IMR-90 (cell line): Measurements from ENCODE around the gene HRH1. TPM values are rescaled to one million over a fixed set of nuclear protein-coding genes. Genes with fewer than 3 reads are reported as not detected.
A peak's percentile ranks its signal among the peaks of the same experiment; 100 is the strongest.

Experiments
- ATAC-seq: fragments of 200-7000 bp; cut with Tn5 transposase; 2 replicates; pipeline ENCODE4 v1.9.1; 2020; ENCODE audit warnings: low read depth, mild to moderate bottlenecking, moderate library complexity
- BruUV-seq: library from RNA; stranded (reverse); fragments of 400-500 nt; replicated peaks from 2 replicates; lab custom pipeline; 2021; lab: Mats Ljungman, UMichigan
- CTCF ChIA-PET: fragments of 300-600 bp; formaldehyde crosslinking; extraction: SDS; loops from one replicate; lab custom pipeline; 2021; ENCODE audit warnings: antibody characterized with exemption; lab: Yijun Ruan, JAX
- POLR2A ChIA-PET: fragments of 300-600 bp; sonication (Branson Sonifier 250); formaldehyde crosslinking; loops from one replicate; lab custom pipeline; 2022; ENCODE audit warnings: antibody characterized with exemption; ENCODE audit not compliant: unreplicated experiment; lab: Charles Lee
- DNase-seq: peaks from one replicate; pipeline ENCODE4 v3.0.0; 2013
- H2AFZ ChIP-seq: replicated peaks from 2 replicates; pipeline ENCODE3; 2013; ENCODE audit warnings: low read length, mild to moderate bottlenecking; ENCODE audit not compliant: poor library complexity
- H2AK5ac ChIP-seq: 2 replicates; pipeline ENCODE4 v1.6.1; 2013; ENCODE audit warnings: low read depth, low read length, inconsistent platforms
- H2AK9ac ChIP-seq: replicated peaks from 2 replicates; pipeline ENCODE3; 2013; ENCODE audit warnings: mild to moderate bottlenecking, low read depth, low read length, moderate library complexity; ENCODE audit not compliant: poor library complexity
- H2BK120ac ChIP-seq: 2 replicates; pipeline ENCODE4 v1.6.1; 2013; ENCODE audit warnings: low read depth, low read length, inconsistent platforms
- H2BK15ac ChIP-seq: 3 replicates; pipeline ENCODE4 v1.6.1; 2013; ENCODE audit warnings: low read depth, low read length, inconsistent platforms
- H2BK20ac ChIP-seq: 2 replicates; pipeline ENCODE4 v1.6.1; 2013; ENCODE audit warnings: low read depth, mild to moderate bottlenecking, inconsistent platforms, low read length, moderate library complexity
- H2BK5ac ChIP-seq: 2 replicates; pipeline ENCODE4 v1.6.1; 2013; ENCODE audit warnings: mild to moderate bottlenecking, low read depth, low read length, inconsistent platforms; ENCODE audit not compliant: poor library complexity, severe bottlenecking
- H3K14ac ChIP-seq: replicated peaks from 2 replicates; pipeline ENCODE4 v1.6.1; 2013; ENCODE audit warnings: low read depth, low read length, inconsistent platforms
- H3K18ac ChIP-seq: 2 replicates; pipeline ENCODE4 v1.6.1; 2013; ENCODE audit warnings: low read depth, low read length, control low read depth
- H3K23ac ChIP-seq: 2 replicates; pipeline ENCODE4 v1.6.1; 2013; ENCODE audit warnings: low read depth, low read length, inconsistent platforms
- H3K27ac ChIP-seq: 2 replicates; pipeline ENCODE4 v1.5.1; 2013; ENCODE audit warnings: mild to moderate bottlenecking, control low read depth, low read length; ENCODE audit not compliant: insufficient read depth
- H3K27me3 ChIP-seq: 2 replicates; pipeline ENCODE4 v1.6.1; 2013; ENCODE audit warnings: low read length; ENCODE audit not compliant: control insufficient read depth, insufficient read depth
- H3K36me3 ChIP-seq: 2 replicates; pipeline ENCODE4 v1.6.1; 2013; ENCODE audit warnings: low read length, mixed read lengths; ENCODE audit not compliant: control insufficient read depth, insufficient read depth
- H3K4ac ChIP-seq: 2 replicates; pipeline ENCODE4 v1.6.1; 2013; ENCODE audit warnings: low read depth, low read length, inconsistent platforms
- H3K4me1 ChIP-seq: 2 replicates; pipeline ENCODE4 v1.6.1; 2013; ENCODE audit warnings: low read length, mixed read lengths; ENCODE audit not compliant: control insufficient read depth, insufficient read depth
- H3K4me2 ChIP-seq: 2 replicates; pipeline ENCODE4 v1.6.1; 2013; ENCODE audit warnings: low read depth, mild to moderate bottlenecking, control low read depth, low read length, moderate library complexity
- H3K4me3 ChIP-seq: 2 replicates; pipeline ENCODE4 v1.5.1; 2013; ENCODE audit warnings: low read depth, mild to moderate bottlenecking, control low read depth, low read length, moderate library complexity; ENCODE audit not compliant: insufficient read depth
- H3K56ac ChIP-seq: 2 replicates; pipeline ENCODE4 v1.6.1; 2013; ENCODE audit warnings: low read length, inconsistent platforms; ENCODE audit not compliant: insufficient read depth; ENCODE audit errors: extremely low read depth
- H3K79me1 ChIP-seq, 2 experiments: 2 replicates each; pipeline ENCODE4 v1.6.1; 2013; ENCODE audit warnings: low read length in 2 of 2, inconsistent platforms in 1 of 2, low read depth in 1 of 2
- H3K9ac ChIP-seq: 2 replicates; pipeline ENCODE4 v1.6.1; 2013; ENCODE audit warnings: low read depth, low read length, control low read depth
- H3K9me1 ChIP-seq: 2 replicates; pipeline ENCODE4 v1.6.1; 2013; ENCODE audit warnings: low read length, inconsistent platforms; ENCODE audit not compliant: insufficient read depth
- H3K9me3 ChIP-seq: 2 replicates; pipeline ENCODE4 v1.6.1; 2013; ENCODE audit warnings: low read length; ENCODE audit not compliant: control insufficient read depth, insufficient read depth
- H4K20me1 ChIP-seq: 2 replicates; pipeline ENCODE4 v1.6.1; 2013; ENCODE audit warnings: low read length, inconsistent platforms; ENCODE audit not compliant: insufficient read depth
- H4K5ac ChIP-seq: 2 replicates; pipeline ENCODE4 v1.6.1; 2013; ENCODE audit warnings: mild to moderate bottlenecking, low read depth, low read length, control low read depth
- H4K8ac ChIP-seq, 2 experiments: 2 replicates each; pipeline ENCODE4 v1.6.1; 2013; ENCODE audit warnings: low read depth in 2 of 2, low read length in 2 of 2, control low read depth in 1 of 2, inconsistent platforms in 1 of 2
- H4K91ac ChIP-seq: 2 replicates; pipeline ENCODE4 v1.6.1; 2013; ENCODE audit warnings: low read depth, low read length, inconsistent platforms; ENCODE audit not compliant: insufficient read depth
- BHLHE40 ChIP-seq: fragments of 150-350 bp; IDR thresholded peaks from 2 replicates; pipeline ENCODE4 v1.6.1; 2016; ENCODE audit warnings: mild to moderate bottlenecking, low read depth, low read length
- CHD1 ChIP-seq: IDR thresholded peaks from 2 replicates; pipeline ENCODE4 v1.6.1; 2012; ENCODE audit warnings: low read depth, low read length, improper control_type of control experiment
- CTCF ChIP-seq: conservative IDR thresholded peaks from 2 replicates; pipeline ENCODE4 v1.5.1; 2012; ENCODE audit warnings: mild to moderate bottlenecking, low read depth, low read length, improper control_type of control experiment
- ELK1 ChIP-seq: fragments of 150-350 bp; IDR thresholded peaks from 2 replicates; pipeline ENCODE4 v1.6.1; 2016; ENCODE audit warnings: low read depth, mild to moderate bottlenecking, low read length, moderate library complexity, borderline replicate concordance
- FOS ChIP-seq: fragments of 150-350 bp; IDR thresholded peaks from 2 replicates; pipeline ENCODE4 v1.6.1; 2016; ENCODE audit warnings: low read depth, low read length
- MAFK ChIP-seq: IDR thresholded peaks from 2 replicates; pipeline ENCODE4 v1.6.1; 2012; ENCODE audit warnings: low read depth, low read length, improper control_type of control experiment
- MAZ ChIP-seq: IDR thresholded peaks from 2 replicates; pipeline ENCODE4 v1.6.1; 2012; ENCODE audit warnings: low read depth, mild to moderate bottlenecking, low read length, improper control_type of control experiment, moderate library complexity, borderline replicate concordance
- MXI1 ChIP-seq: IDR thresholded peaks from 2 replicates; pipeline ENCODE4 v1.6.1; 2012; ENCODE audit warnings: low read depth, mild to moderate bottlenecking, low read length, moderate library complexity, borderline replicate concordance
- NFE2L2 ChIP-seq: fragments of 150-350 bp; IDR thresholded peaks from 2 replicates; pipeline ENCODE4 v1.6.1; 2016; ENCODE audit warnings: low read depth, mild to moderate bottlenecking, low read length
- POLR2A ChIP-seq: IDR thresholded peaks from 2 replicates; pipeline ENCODE4 v1.6.1; 2012; ENCODE audit warnings: mild to moderate bottlenecking, low read depth, low read length
- RAD21 ChIP-seq: IDR thresholded peaks from 2 replicates; pipeline ENCODE4 v1.6.1; 2012; ENCODE audit warnings: low read length, improper control_type of control experiment
- RCOR1 ChIP-seq: IDR thresholded peaks from 2 replicates; pipeline ENCODE4 v1.6.1; 2012; ENCODE audit warnings: mild to moderate bottlenecking, low read length, improper control_type of control experiment; ENCODE audit not compliant: insufficient replicate concordance
- RFX5 ChIP-seq: IDR thresholded peaks from 2 replicates; pipeline ENCODE4 v1.8.0; 2012; ENCODE audit warnings: low read depth, mild to moderate bottlenecking, low read length, moderate library complexity
- SMC3 ChIP-seq: fragments of 150-350 bp; IDR thresholded peaks from 2 replicates; pipeline ENCODE4 v1.6.1; 2016; ENCODE audit warnings: low read depth, mild to moderate bottlenecking, antibody characterized with exemption, low read length, moderate library complexity
- USF2 ChIP-seq: fragments of 150-350 bp; IDR thresholded peaks from 2 replicates; pipeline ENCODE4 v1.6.1; 2017; ENCODE audit warnings: mild to moderate bottlenecking, antibody characterized with exemption, low read length, low read depth
- WGBS, 2 experiments: methylation state at CpG; one replicate each; pipeline versions ENCODE4 v1.1.5 to v1.1.7; 2013; ENCODE audit warnings: missing lambda C conversion rate in 2 of 2; ENCODE audit not compliant: insufficient read length in 1 of 2; ENCODE audit errors: extremely low coverage in 2 of 2; 5-methylcytosine and 5-hydroxymethylcytosine counted together
- dilution Hi-C: fragments of 300-500 bp; cut with HindIII; formaldehyde crosslinking; loops from one replicate; pipeline ENCODE4 v1.14.3; 2018; ENCODE audit warnings: low sequenced_read_pairs; ENCODE audit not compliant: unreplicated experiment
- in situ Hi-C: fragments of 300-500 bp; cut with MboI; formaldehyde crosslinking; loops from 3 replicates; pipeline ENCODE4 v1.14.3; 2019; ENCODE audit warnings: low sequenced_read_pairs, inconsistent platforms, mixed read lengths
- intact Hi-C: fragments of 100-400 bp; cut with micrococcal nuclease; formaldehyde crosslinking; loops from 2 replicates; pipeline ENCODE4 v1.10.0; 2022
- polyA plus RNA-seq, 3 experiments: library from polyadenylated mRNA; depleted of rRNA; stranded (reverse); fragments of >200 nt; gene quantifications; 2 replicates each; pipeline ENCODE4 v1.2.3, GENCODE V29; 2012; ENCODE audit warnings: low replicate concordance in 1 of 3
- total RNA-seq: library from RNA; depleted of rRNA; stranded (reverse); fragments of >200 nt; gene quantifications from 2 replicates; pipeline ENCODE4 v1.2.3, GENCODE V29; 2012

Gene HRH1
- total and polyA plus RNA-seq, 2 of the 4 experiments (the other 2 are of a cell fraction), result 7.6 to 16.1 TPM

- Histone ChIP-seq H3K14ac (no peak overlapping the region), H3K18ac (no peak overlapping the region), H4K20me1 (peaks cover 5% of the 10 kb centered on the region; the same call in 1 of the 2 replicates), H3K4me1 (peaks cover 1% of the 10 kb centered on the region; the same call in 1 of the 2 replicates), H3K9me1 (peaks cover 5% of the 10 kb centered on the region; the same call in 1 of the 2 replicates), H3K36me3 (peaks cover 4% of the 10 kb centered on the region), H3K56ac (no peak overlapping the region), H3K27me3 (no peaks in the 10 kb centered on the region), H3K23ac (no peak overlapping the region), H4K8ac (no peak overlapping the region), H3K27ac (no peak overlapping the region), H3K79me1 (peaks cover 22 to 47% of the 10 kb centered on the region in 2 experiments), H2BK20ac (no peak overlapping the region), H2AFZ (no peak overlapping the region), H3K9ac (no peak overlapping the region), H3K4me3 (no peak overlapping the region), H4K91ac (no peak overlapping the region), H2BK120ac (no peak overlapping the region), H4K5ac (no peak overlapping the region), H2AK9ac (peak overlapping the region; percentile 63), H3K9me3 (no peaks in the 10 kb centered on the region), H2AK5ac (peak overlapping the region; percentile 52; the same call in 1 of the 2 replicates), H2BK5ac (no peak overlapping the region), H3K4ac (no peak overlapping the region), H2BK15ac (no peak overlapping the region), H3K4me2 (no peak overlapping the region)
- DNase-seq (no peak), ATAC-seq (no peak)
- WGBS, 2 experiments, result 78% methylated on average over 5 of the region's 8 CpGs; no CpG with 5 or more reads in 1 of the 2 experiments
- BruUV-seq, result no TSS peak
- CTCF ChIA-PET, result interaction anchor here (1.0 kb wide), 1 partner anchor 17 kb away, joined by 5 read pairs; no protein-coding TSS in a partner anchor
- dilution Hi-C loops (no loop called here), in situ Hi-C loops (no loop called here), intact Hi-C loops (no loop called here)
- POLR2A ChIA-PET, result no interaction called here
- no peak for TF ChIP-seq CTCF
- TF ChIP-seq MXI1, result no peak
- no peak for TF ChIP-seq BHLHE40
- no peak for TF ChIP-seq RFX5
- no peak for TF ChIP-seq ELK1
- no peak for TF ChIP-seq NFE2L2
- no peak for TF ChIP-seq MAFK
- no peak for TF ChIP-seq POLR2A
- no peak for TF ChIP-seq USF2
- no peak for TF ChIP-seq RAD21
- no peak for TF ChIP-seq MAZ
- TF ChIP-seq SMC3, result no peak
- no peak for TF ChIP-seq RCOR1
- TF ChIP-seq FOS, result no peak
- TF ChIP-seq CHD1, result no peak
These were observed 65.9 kb downstream of the HRH1 start for GRCh38 chr3:11220230-11220629.
